ENCODE measurements around the gene CACNA1E.
A peak's percentile ranks its signal among the peaks of the same experiment; 100 is the strongest.

Gene CACNA1E

DNA sequence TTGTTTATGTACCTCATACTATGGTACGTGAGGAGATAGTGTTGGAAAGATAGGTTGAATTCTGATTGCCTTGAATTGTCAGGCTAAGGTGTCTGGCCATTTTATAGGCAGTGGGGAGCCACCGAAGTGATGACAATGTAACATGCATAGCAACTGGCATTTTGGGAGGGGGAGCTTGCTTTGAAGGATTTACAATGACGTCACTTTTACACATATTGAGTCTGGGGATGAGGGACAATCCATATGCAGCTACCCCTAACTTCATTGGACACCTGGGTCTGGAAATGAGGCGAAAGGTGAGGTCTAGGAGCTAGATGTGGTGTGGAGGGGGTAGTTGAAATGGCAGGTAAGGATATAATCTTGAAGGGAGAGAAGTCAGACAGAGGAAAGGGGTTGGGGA lies 7.7 kb upstream of the CACNA1E start:
- Mint-ChIP-seq H3K27me3 (peaks cover 26% of the 10 kb centered on the region), H3K36me3 (ENCODE audit: low read depth) (no peaks in the 10 kb centered on the region), H3K4me3 (no peak overlapping the region), H3K9me3 (no peaks in the 10 kb centered on the region), H3K27ac (no peak overlapping the region), H3K4me1 (ENCODE audit: low read depth) (no peaks in the 10 kb centered on the region)
- no peak for DNase-seq

DNA sequence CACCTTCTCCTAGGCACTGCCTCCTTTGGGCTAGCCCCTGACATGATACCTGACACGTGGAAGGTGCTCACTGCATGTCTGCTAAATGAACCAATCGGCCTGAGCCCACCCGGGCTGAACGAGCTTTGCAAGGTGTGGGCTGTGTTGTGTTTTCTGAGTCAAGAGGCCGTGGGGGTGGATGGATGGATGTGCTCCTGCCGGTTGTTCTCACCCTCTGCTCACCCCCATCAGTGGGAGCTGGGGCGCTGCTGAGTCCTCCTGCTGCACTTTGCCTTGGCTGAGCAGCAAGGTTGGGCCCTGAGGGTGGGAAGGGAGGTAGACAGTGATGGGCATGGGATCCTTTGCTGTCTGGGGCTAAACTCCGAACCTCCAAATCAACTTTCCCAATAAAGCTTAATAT lies 6.7 kb upstream of the CACNA1E start:
- Mint-ChIP-seq H3K4me1 (ENCODE audit: low read depth) (no peaks in the 10 kb centered on the region), H3K4me3 (no peak overlapping the region), H3K27ac (no peak overlapping the region), H3K27me3 (peaks cover 36% of the 10 kb centered on the region), H3K36me3 (ENCODE audit: low read depth) (no peaks in the 10 kb centered on the region), H3K9me3 (no peaks in the 10 kb centered on the region)
- DNase-seq: no peak

DNA sequence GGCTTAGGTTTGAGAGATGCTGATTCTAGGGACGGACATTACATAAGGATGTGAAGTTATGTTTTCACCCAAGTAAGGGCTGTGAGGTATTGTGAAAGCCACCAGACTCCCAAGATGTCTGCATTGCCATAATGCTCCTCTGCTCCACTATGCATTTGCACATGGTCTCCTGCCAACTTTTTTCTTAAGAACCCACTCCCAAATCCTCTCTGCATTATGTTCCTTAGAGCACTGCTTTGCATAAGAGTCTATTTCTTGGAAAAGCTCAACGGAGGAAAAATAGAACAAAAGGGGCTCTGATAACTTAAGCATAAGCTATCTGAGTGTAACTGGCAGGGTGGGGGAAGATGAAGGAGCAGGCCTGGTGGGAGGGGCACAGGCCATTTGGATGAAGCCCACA lies 5.0 kb upstream of the CACNA1E start:
- Mint-ChIP-seq H3K27ac (no peak overlapping the region), H3K4me3 (no peak overlapping the region), H3K27me3 (peaks cover 51% of the 10 kb centered on the region), H3K36me3 (ENCODE audit: low read depth) (no peaks in the 10 kb centered on the region), H3K9me3 (no peaks in the 10 kb centered on the region), H3K4me1 (ENCODE audit: low read depth) (peaks cover 5% of the 10 kb centered on the region)
- no peak for DNase-seq

DNA sequence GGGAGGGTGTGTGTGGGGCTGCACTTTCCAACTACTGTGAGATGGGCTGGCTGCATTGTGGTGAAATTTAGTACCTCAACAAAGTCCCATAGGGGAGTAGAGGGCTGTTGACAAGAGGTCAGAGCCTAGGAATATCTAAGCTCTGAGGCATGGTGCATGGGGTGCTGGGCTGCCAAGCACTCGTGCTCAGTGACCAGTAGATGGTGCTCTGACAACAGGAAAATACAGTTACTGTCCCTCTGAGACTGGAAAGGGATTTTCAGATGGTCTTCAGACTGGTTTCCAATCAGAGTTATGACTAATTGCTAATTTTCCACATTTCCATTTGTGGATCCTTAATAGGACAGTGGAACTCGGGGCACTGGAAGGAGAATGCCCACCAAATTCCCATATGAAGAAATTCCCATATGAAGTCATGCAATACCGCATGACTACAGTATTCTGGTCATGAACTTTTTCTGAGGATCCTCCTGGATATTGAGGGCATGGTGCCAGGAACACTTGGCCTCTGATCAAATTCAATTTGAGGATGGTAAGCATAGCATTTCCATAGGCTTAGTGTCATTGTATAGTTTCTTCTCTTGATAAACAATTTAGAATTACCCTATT lies 4.1 kb upstream of the CACNA1E start:
- Mint-ChIP-seq H3K27me3 (peaks cover 60% of the 10 kb centered on the region), H3K27ac (no peak overlapping the region), H3K4me1 (ENCODE audit: low read depth) (peaks cover 12% of the 10 kb centered on the region), H3K36me3 (ENCODE audit: low read depth) (no peaks in the 10 kb centered on the region), H3K4me3 (no peak overlapping the region), H3K9me3 (no peaks in the 10 kb centered on the region)
- peak; percentile 35 for DNase-seq

DNA sequence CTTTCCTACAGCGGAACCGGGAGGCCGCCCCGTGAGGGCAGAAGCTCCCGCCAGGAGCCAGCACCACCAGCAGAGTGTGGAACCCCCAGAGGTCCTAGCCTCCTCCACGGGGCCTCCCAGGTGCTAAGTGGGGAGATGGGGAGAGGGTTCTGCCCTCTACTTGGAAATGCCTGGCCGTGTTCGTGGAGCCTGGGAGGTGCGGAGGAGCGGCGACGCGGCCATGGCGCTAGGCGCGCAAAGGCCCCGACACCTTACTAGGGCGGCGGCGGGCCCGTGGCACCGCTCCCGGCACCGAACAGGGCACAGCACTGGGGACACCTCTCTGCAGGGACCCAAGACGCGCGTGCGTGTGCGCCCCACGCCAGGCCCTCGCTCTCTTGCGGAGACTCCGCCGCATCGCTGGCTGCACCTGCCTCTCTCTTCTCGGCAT lies 1.3 kb upstream of the CACNA1E start:
- Mint-ChIP-seq H3K9me3 (no peaks in the 10 kb centered on the region), H3K27me3 (peaks cover 86% of the 10 kb centered on the region), H3K36me3 (ENCODE audit: low read depth) (no peaks in the 10 kb centered on the region), H3K4me1 (ENCODE audit: low read depth) (peaks cover 24% of the 10 kb centered on the region), H3K27ac (no peak overlapping the region), H3K4me3 (peak overlapping the region; percentile 55)
- DNase-seq: no peak

DNA sequence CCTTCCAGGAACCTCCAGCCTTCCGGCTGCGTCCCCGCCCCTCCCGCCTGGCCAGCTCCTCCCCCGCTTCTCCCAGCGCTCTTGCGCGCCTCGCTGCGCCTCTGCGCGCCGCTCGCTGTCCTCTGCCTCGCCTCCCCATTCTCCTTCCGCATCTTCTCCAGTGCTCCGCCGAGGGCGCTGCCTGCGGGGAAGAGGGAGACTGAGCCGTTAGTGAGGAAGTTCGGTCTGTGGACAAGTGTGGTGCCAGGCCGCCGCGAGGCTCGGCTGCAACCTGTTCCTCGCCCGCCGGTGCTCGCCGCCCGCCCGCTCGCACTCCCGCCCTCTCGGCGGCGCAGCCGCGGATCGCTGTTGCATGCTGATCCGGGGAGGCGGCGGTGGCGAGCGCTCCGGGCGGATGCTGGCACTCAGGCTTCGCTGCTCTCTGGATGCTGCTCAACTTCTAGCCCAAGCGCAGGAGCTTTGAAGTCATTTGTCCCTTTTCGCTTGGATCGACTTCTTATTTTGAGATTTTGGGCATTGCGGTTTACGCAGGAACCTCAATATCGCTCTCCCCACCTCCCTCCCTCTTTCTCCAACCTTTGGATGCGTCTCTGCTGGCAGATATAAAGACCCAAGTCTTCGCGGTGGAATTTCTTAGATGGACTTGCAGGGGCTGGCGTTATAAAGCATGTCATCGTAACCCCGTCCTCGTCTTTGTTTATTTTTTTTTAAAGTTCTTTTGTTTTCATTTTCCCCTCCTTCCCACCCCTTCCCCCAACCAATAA lies 614 bp upstream of the CACNA1E start:
- Mint-ChIP-seq H3K9me3 (no peaks in the 10 kb centered on the region), H3K4me1 (ENCODE audit: low read depth) (peaks cover 24% of the 10 kb centered on the region)

DNA sequence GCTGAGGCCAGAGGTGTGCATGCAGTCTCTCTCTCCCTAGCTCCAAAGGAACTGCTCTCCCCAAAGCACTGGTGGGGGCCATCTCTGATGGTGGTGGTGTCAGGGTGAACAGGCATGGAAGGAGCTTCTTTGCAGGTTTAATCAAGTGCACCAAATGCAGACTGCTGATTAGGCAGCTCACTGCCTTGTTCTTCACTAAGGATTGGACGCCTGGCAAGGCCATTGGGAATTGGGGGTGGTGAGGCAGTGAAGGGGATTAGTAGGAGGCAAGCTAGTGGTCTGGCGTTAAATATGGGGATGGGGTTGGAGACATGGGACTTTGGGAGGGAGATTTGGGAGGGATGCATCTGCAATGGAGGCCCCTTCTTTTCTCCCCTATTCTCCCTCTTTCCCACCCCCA lies 1.5 kb downstream of the CACNA1E start:
- Mint-ChIP-seq H3K9me3 (no peaks in the 10 kb centered on the region), H3K36me3 (ENCODE audit: low read depth) (no peaks in the 10 kb centered on the region), H3K27ac (no peak overlapping the region), H3K27me3 (peaks cover 100% of the 10 kb centered on the region), H3K4me1 (ENCODE audit: low read depth) (peaks cover 24% of the 10 kb centered on the region), H3K4me3 (no peak overlapping the region)
- no peak for DNase-seq

More for the DNA sequence above, 614 bp upstream of the CACNA1E start:
- Mint-ChIP-seq H3K4me3 (peak overlapping the region; percentile 55), H3K27ac (no peak overlapping the region), H3K27me3 (peaks cover 87% of the 10 kb centered on the region), H3K36me3 (ENCODE audit: low read depth) (no peaks in the 10 kb centered on the region)
- DNase-seq: peak; percentile 55

DNA sequence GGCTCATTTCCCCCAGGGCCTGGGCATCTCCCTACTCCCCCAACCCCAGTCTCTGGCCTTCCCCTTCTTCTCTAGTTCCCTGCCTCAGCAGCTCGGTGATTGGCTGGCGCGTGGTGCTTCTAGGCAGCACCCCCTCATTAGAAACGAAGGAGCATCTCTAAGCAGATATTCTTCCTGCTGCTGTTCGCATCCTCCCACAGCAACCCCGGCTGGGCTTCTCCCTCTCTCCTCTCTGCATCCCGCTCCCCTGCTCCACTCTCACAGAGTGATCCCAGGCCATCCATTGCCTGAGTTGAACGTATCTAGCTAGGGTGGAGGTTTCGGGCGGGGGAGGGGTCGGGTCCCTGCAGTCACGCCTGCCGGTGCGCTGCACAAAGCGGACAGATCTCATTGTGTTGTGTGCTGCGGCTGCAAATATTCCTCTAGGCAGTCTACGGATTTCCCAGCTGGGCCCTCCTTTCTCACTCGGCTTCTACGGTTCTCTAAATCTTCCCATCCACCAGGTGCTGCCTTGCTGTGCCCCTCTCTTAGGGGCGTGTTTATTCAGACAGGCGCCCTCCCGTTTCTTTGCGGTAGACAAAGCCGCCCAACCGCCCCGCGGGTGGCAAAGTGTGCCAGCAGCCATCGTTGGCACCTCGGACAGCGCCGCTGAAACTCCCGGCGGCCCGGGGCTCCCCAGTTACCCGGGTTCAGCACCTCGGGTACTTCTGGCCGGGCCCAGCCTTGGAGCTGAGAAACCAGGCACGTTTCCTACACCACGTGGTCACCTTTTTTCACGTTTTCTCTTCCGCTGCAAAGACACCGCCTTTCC lies 2.2 kb downstream of the CACNA1E start:
- Mint-ChIP-seq H3K36me3 (ENCODE audit: low read depth) (no peaks in the 10 kb centered on the region), H3K4me1 (ENCODE audit: low read depth) (peaks cover 24% of the 10 kb centered on the region), H3K4me3 (no peak overlapping the region), H3K27me3 (peaks cover 97% of the 10 kb centered on the region), H3K9me3 (no peaks in the 10 kb centered on the region), H3K27ac (no peak overlapping the region)
- peak; percentile 35 for DNase-seq

DNA sequence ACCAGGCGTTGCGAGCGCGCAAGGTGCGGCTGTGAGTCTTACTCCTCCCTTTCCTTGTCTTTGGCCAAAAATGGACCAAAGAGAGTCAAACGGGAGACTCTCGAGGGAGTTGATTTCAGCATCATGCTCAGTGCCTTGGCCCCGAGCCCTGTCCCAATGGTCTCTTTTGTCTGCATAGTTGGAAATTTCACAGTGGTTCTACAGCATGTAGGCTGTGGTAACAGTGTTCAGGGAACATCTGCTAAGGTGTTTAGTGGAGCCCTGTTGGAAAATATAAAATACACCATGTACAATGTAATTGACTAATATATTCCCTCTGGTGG lies 2.7 kb downstream of the CACNA1E start:
- H3K27ac Mint-ChIP-seq: no peak overlapping the region
- no peak for DNase-seq
- H3K27me3 Mint-ChIP-seq: peaks cover 97% of the 10 kb centered on the region
- H3K36me3 Mint-ChIP-seq (ENCODE audit: low read depth): no peaks in the 10 kb centered on the region
- H3K4me3 Mint-ChIP-seq: no peak overlapping the region
- no peaks in the 10 kb centered on the region for H3K9me3 Mint-ChIP-seq
- peaks cover 24% of the 10 kb centered on the region for H3K4me1 Mint-ChIP-seq (ENCODE audit: low read depth)

DNA sequence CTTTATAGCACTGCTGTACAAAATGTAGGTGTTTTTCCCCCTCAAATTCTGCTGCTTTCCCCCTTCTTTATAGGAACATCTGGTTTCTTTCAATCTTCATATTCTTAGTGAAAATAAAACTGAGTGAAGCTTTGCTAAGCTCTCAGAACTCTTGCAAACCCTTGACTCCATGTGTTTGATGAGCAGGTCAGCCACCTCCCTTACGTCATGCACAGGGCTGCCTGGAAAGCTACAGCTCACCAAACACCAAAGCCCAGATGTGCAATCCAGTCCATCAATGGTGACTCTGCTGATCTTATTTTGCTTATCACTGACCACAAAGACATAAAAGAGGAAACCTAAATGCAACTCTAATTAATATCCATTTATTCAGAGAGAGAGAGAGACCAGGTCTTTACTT lies 5.5 kb downstream of the CACNA1E start:
- Mint-ChIP-seq H3K4me3 (no peak overlapping the region), H3K9me3 (no peaks in the 10 kb centered on the region), H3K27me3 (peaks cover 88% of the 10 kb centered on the region), H3K27ac (no peak overlapping the region), H3K4me1 (ENCODE audit: low read depth) (peaks cover 13% of the 10 kb centered on the region), H3K36me3 (ENCODE audit: low read depth) (no peaks in the 10 kb centered on the region)
- no peak for DNase-seq

DNA sequence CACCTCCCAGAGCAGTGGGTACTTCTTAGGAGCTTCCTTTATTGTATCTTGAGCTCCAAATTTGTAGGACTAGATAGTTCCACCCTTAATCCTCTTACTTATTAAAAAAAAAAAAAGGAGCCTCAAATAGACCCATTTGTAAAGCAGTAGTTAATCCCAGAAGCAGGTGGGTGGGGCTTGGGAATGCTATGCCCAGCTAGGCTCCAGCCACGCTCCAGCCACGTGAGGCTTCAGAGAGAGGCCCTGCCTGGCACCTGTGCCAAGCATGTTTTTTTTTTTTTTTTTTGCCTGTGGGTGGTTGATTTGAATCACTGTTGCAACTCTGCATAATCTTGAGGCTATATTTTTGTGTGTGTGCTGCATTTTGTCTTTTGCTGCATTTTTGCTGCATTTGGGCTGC lies 7.0 kb downstream of the CACNA1E start:
- Mint-ChIP-seq H3K27me3 (peaks cover 76% of the 10 kb centered on the region), H3K4me1 (ENCODE audit: low read depth) (peaks cover 10% of the 10 kb centered on the region), H3K27ac (no peak overlapping the region), H3K4me3 (no peak overlapping the region), H3K36me3 (ENCODE audit: low read depth) (no peaks in the 10 kb centered on the region), H3K9me3 (no peaks in the 10 kb centered on the region)
- DNase-seq: no peak

DNA sequence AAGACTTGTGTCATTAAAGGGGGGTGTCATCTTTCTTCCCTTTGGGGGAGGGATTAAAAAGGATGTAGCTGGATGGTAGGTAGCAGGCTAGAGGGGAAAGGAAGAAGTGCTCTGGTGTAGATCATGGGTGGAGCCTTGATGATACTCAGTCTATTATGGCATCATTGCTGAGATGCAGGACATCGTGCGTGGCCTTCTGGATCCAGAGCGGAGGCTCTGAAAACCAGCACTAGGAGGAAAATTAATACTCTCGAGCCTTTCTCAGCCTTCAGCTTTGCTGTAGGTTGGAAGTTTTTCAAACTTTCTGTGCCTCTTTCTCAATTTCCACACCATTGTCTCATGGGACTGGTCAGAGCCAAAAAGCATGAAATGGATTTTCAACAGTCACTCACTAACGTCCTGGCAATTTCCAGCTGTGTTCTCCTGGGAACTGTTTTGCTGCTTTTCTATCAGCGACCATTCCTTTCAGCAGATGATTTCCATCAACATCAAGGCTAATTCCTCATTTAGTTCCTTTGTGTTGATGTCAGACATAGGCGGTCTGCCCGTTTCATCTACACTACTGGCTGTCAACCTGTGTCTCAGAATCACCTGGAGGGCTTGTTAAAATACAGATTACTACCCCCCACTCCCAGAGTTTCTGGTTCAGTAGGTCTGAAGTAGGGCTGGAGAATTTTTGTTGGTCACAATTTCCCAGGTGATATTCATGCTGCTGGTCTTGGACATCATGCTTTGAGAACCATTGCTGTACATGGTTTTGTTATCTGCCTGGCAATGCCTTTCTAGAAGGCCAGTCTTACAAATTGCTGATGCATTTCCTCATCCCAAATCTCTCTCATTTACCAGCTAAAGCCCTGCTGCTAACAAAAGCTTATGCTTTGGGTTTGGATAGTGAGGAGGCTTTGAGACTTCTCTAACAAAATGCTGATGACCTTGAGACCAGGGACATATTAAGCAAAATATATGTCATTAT lies 7.7 kb downstream of the CACNA1E start:
- Mint-ChIP-seq H3K4me1 (ENCODE audit: low read depth) (peaks cover 3% of the 10 kb centered on the region), H3K9me3 (no peaks in the 10 kb centered on the region), H3K27ac (no peak overlapping the region), H3K36me3 (ENCODE audit: low read depth) (no peaks in the 10 kb centered on the region), H3K4me3 (no peak overlapping the region), H3K27me3 (peaks cover 68% of the 10 kb centered on the region)
- DNase-seq: no peak

DNA sequence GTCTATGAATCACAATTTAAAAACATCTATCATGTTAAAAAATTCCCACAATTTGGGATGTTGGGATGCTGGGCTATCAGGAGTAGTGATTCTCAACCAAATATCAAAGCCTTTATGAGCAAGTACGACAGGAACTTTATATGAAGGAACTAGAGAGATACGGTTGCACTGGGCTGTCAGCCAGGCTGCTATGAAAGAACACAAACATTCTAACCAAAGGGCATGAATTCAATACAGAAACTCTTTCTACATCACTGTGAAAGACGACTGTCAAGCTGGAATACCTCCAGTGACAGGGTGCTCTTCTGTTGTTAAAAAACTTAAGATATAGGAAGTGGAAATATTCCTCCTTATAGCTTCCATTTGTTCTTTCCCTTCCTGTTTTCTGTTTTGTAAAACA lies 9.8 kb downstream of the CACNA1E start:
- Mint-ChIP-seq H3K4me1 (ENCODE audit: low read depth) (no peaks in the 10 kb centered on the region), H3K27me3 (peaks cover 56% of the 10 kb centered on the region), H3K36me3 (ENCODE audit: low read depth) (no peaks in the 10 kb centered on the region), H3K4me3 (no peak overlapping the region), H3K27ac (no peak overlapping the region), H3K9me3 (no peaks in the 10 kb centered on the region)
- no peak for DNase-seq

DNA sequence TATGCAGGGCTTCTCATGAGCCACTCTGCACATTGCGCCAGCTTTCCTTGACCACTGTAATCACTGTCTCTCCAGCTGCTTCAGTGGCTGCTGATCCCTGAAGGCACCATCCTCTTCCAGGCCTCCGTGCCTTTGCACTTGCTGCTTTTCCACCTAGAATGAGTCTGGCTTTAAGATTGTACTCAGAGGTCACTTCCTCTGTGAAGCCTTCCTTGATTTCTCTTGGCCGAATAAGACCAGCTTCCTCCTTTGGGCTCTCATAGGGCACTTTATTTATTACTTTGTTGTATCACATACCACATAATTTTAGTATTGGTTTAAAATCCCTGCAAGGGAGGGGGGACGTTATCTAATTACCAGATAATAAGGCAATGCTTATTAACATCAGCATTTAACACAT lies 10.6 kb downstream of the CACNA1E start:
- Mint-ChIP-seq H3K36me3 (ENCODE audit: low read depth) (no peaks in the 10 kb centered on the region), H3K27me3 (peaks cover 52% of the 10 kb centered on the region), H3K4me1 (ENCODE audit: low read depth) (no peaks in the 10 kb centered on the region), H3K27ac (no peak overlapping the region), H3K4me3 (no peak overlapping the region), H3K9me3 (no peaks in the 10 kb centered on the region)
- DNase-seq: no peak
